ENCODE data around the gene PAX8.
A peak's percentile ranks its signal among the peaks of the same experiment; 100 is the strongest.

PAX8 gene

DNA sequence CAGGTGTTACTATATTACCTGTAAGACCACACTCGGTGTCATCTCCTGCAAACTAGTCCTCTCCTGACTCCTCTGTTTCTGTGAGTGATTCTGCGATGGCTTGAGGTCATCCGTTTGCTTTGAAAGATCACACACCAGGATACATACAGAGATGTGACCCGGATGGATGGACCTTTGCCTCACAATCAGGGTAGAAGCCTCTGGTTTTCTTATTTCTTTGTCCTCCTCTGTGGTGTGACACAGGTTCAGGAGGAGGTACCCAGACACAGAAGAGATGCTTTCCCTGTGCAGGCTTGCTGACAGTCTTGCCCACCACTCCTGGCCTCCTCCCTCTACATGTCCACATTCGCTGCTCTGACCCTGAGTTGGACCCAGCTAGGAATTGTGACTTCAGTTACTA, 70.3 kb downstream of the PAX8 start:
- Histone ChIP-seq H3K27me3 (replicated peaks; ENCODE audit: control insufficient read depth, insufficient read depth, low read length) (no peaks in the 10 kb centered on the region; the same call in 1 of the 2 replicates), H3K36me3 (ENCODE audit: control insufficient read depth, insufficient read depth, low read length) (no peaks in the 10 kb centered on the region), H3K4me3 (replicated peaks; ENCODE audit: low read depth, low read length) (no peak overlapping the region)
- TF ChIP-seq CTCF (IDR thresholded peaks at IDR 0.05; ENCODE audit: insufficient read depth, low read length, poor library complexity, severe bottlenecking), result no peak
- no peak for DNase-seq (ENCODE audit: extremely low read depth, insufficient read length)

DNA sequence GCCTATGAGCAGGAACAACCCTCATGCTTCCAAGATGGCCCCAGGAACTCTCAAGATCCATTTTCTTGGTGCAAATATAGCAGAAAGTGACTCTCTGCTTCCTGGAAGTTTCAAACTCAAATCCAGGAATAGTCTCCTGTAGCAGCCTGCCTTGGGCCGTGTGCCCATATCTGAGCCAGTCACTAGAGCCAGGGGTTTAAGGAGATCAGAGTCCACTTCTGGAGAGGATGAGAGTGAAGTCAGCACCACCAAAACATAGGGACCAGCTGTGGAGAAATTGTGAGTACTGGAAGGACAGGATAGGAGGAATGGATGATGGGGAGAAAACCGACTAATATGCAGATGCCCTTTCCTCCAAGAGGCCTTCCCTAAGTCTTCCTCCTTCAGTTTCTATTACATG, 71.7 kb downstream of the PAX8 start:
- no peak for DNase-seq (ENCODE audit: extremely low read depth, insufficient read length)
- TF ChIP-seq CTCF (IDR thresholded peaks at IDR 0.05; ENCODE audit: insufficient read depth, low read length, poor library complexity, severe bottlenecking), result no peak
- peaks cover 7% of the 10 kb centered on the region for H3K36me3 ChIP-seq (ENCODE audit: control insufficient read depth, insufficient read depth, low read length)

DNA sequence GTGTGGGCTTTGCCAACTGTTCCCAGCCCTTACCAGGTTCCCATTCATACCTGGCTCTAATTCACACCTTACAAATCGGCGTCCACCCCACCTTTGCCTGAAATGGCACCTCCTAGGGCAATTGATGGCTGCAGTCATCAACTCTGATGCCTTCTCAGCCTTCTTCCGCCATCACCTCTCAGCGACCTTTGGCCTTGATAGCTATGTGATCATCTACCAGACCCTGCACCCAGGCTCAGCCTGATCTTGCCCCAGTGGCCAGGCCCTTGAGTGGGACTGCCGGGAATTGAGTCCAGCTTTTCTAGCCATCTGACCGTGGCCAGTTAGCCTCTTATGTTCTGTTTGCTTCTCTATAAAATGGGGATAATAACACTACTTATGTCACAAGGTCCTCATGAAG, 72.5 kb downstream of the PAX8 start:
- H3K4me3 ChIP-seq (replicated peaks; ENCODE audit: low read depth, low read length), result no peak overlapping the region

More for the DNA sequence above, 71.7 kb downstream of the PAX8 start:
- Histone ChIP-seq H3K4me3 (replicated peaks; ENCODE audit: low read depth, low read length) (no peak overlapping the region), H3K27me3 (replicated peaks; ENCODE audit: control insufficient read depth, insufficient read depth, low read length) (no peaks in the 10 kb centered on the region; the same call in 1 of the 2 replicates)

GRCh38 chr2:113203901-113204519, 74.7 kb downstream of the PAX8 start:
- TF ChIP-seq CTCF (IDR thresholded peaks at IDR 0.05; ENCODE audit: insufficient read depth, low read length, poor library complexity, severe bottlenecking), result peak; percentile 88
- H3K27me3 ChIP-seq (replicated peaks; ENCODE audit: control insufficient read depth, insufficient read depth, low read length), result no peaks in the 10 kb centered on the region
- H3K4me3 ChIP-seq (replicated peaks; ENCODE audit: low read depth, low read length), result no peak overlapping the region
- H3K36me3 ChIP-seq (ENCODE audit: control insufficient read depth, insufficient read depth, low read length), result peaks cover 26% of the 10 kb centered on the region
- DNase-seq (ENCODE audit: extremely low read depth, insufficient read length), result no peak

More for the DNA sequence above, 72.5 kb downstream of the PAX8 start:
- DNase-seq (ENCODE audit: extremely low read depth, insufficient read length), result no peak
- Histone ChIP-seq H3K36me3 (ENCODE audit: control insufficient read depth, insufficient read depth, low read length) (peaks cover 14% of the 10 kb centered on the region), H3K27me3 (replicated peaks; ENCODE audit: control insufficient read depth, insufficient read depth, low read length) (no peaks in the 10 kb centered on the region)
- no peak for TF ChIP-seq CTCF (IDR thresholded peaks at IDR 0.05; ENCODE audit: insufficient read depth, low read length, poor library complexity, severe bottlenecking)

- no peak for TF ChIP-seq CTCF (IDR thresholded peaks at IDR 0.05; ENCODE audit: insufficient read depth, low read length, poor library complexity, severe bottlenecking)
- DNase-seq (ENCODE audit: extremely low read depth, insufficient read length), result no peak
- H3K4me3 ChIP-seq (replicated peaks; ENCODE audit: low read depth, low read length), result no peak overlapping the region
- H3K36me3 ChIP-seq (ENCODE audit: control insufficient read depth, insufficient read depth, low read length), result peaks cover 26% of the 10 kb centered on the region
- no peaks in the 10 kb centered on the region for H3K27me3 ChIP-seq (replicated peaks; ENCODE audit: control insufficient read depth, insufficient read depth, low read length)
These were observed 75.5 kb downstream of the PAX8 start for GRCh38 chr2:113203217-113203530.
